Liver (tissue), 9 donors: ENCODE data around the gene MAGEA6. TPM values are rescaled to one million over a fixed set of nuclear protein-coding genes. Genes with fewer than 3 reads are reported as not detected.
"Not testable (repeated sequence)": the region's sequence is repeated elsewhere in the genome, so short reads cannot be mapped to it uniquely, and the experiment has no call there.

Source experiments
- DNase-seq: peaks from one replicate; pipeline ENCODE4 v3.0.0-alpha.2; 2017; ENCODE audit warnings: low spot score
- H3K27ac ChIP-seq, 2 donors: one replicate each; pipeline ENCODE4 v1.7.0; 2013; ENCODE audit warnings: inconsistent platforms in 2 of 2, low read length in 2 of 2, control low read depth in 1 of 2, low read depth in 1 of 2, mild to moderate bottlenecking in 1 of 2
- H3K27me3 ChIP-seq, 4 donors: one replicate each; pipeline versions ENCODE4 v1.6.1 to v1.7.0; 2013; ENCODE audit warnings: low read length in 3 of 4, inconsistent platforms in 1 of 4, mild to moderate bottlenecking in 1 of 4, moderate library complexity in 1 of 4; ENCODE audit not compliant: control insufficient read depth in 4 of 4, insufficient read depth in 4 of 4
- H3K36me3 ChIP-seq, 4 donors: one replicate each; pipeline versions ENCODE4 v1.6.1 to v1.7.0; 2013; ENCODE audit warnings: low read length in 3 of 4, mild to moderate bottlenecking in 3 of 4, low read depth in 1 of 4, moderate library complexity in 1 of 4; ENCODE audit not compliant: control insufficient read depth in 4 of 4, insufficient read depth in 3 of 4
- H3K4me1 ChIP-seq, 4 donors: one replicate each; pipeline versions ENCODE4 v1.6.1 to v1.7.0; 2013; ENCODE audit warnings: low read length in 3 of 4, mild to moderate bottlenecking in 3 of 4, moderate library complexity in 1 of 4; ENCODE audit not compliant: control insufficient read depth in 4 of 4, insufficient read depth in 4 of 4
- H3K4me3 ChIP-seq, 3 donors: one replicate each; pipeline versions ENCODE4 v1.6.1 to v1.7.0; 2013; ENCODE audit warnings: low read length in 3 of 3, control low read depth in 1 of 3, low read depth in 1 of 3, mild to moderate bottlenecking in 1 of 3
- H3K9ac ChIP-seq, 2 donors: one replicate each; pipeline ENCODE4 v1.7.0; 2013; ENCODE audit warnings: low read length in 2 of 2, mild to moderate bottlenecking in 2 of 2, moderate library complexity in 2 of 2, control low read depth in 1 of 2, low read depth in 1 of 2
- H3K9me3 ChIP-seq, 4 donors: one replicate each; pipeline versions ENCODE4 v1.6.1 to v1.7.0; 2013; ENCODE audit warnings: low read length in 3 of 4; ENCODE audit not compliant: control insufficient read depth in 4 of 4
- ATF3 ChIP-seq: IDR thresholded peaks from 2 replicates; pipeline ENCODE4 v1.6.1; 2016; ENCODE audit warnings: antibody characterized with exemption
- CTCF ChIP-seq: fragments of 150-350 bp; IDR thresholded peaks from 2 replicates; pipeline ENCODE4 v1.5.1; 2017; ENCODE audit warnings: improper control_type of control experiment, low read depth, low read length; ENCODE audit not compliant: missing input control
- EGR1 ChIP-seq, 2 donors: IDR thresholded peaks; 2 replicates each; pipeline ENCODE4 v1.6.1; 2016 to 2018; ENCODE audit warnings: antibody characterized with exemption in 2 of 2, low read depth in 2 of 2
- FOXA1 ChIP-seq: IDR thresholded peaks from 2 replicates; pipeline ENCODE4 v1.6.1; 2016; ENCODE audit warnings: antibody characterized with exemption
- FOXA2 ChIP-seq: IDR thresholded peaks from 2 replicates; pipeline ENCODE4 v1.6.1; 2016; ENCODE audit warnings: antibody characterized with exemption
- GABPA ChIP-seq, 2 donors: IDR thresholded peaks in 1 of 2; conservative IDR thresholded peaks in 1 of 2; 2 replicates each; pipeline ENCODE4 v1.6.1; 2016; ENCODE audit warnings: antibody characterized with exemption in 2 of 2, mild to moderate bottlenecking in 1 of 2, moderate library complexity in 1 of 2
- HNF4G ChIP-seq: IDR thresholded peaks from 2 replicates; pipeline ENCODE4 v1.6.1; 2016; ENCODE audit warnings: antibody characterized with exemption
- JUND ChIP-seq, 2 donors: IDR thresholded peaks; 2 replicates each; pipeline ENCODE4 v1.6.1; 2016; ENCODE audit warnings: antibody characterized with exemption in 2 of 2
- RAD21 ChIP-seq, 2 donors: IDR thresholded peaks; 2 replicates each; pipeline ENCODE4 v1.6.1; 2016; ENCODE audit warnings: antibody characterized with exemption in 2 of 2, mild to moderate bottlenecking in 2 of 2
- REST ChIP-seq: IDR thresholded peaks from 2 replicates; pipeline ENCODE4 v1.6.1; 2016; ENCODE audit warnings: antibody characterized with exemption, mild to moderate bottlenecking
- RXRA ChIP-seq, 2 donors: IDR thresholded peaks; 2 replicates each; pipeline ENCODE4 v1.6.1; 2017 to 2018; ENCODE audit warnings: antibody characterized with exemption in 2 of 2, mild to moderate bottlenecking in 1 of 2
- SP1 ChIP-seq: IDR thresholded peaks from 2 replicates; pipeline ENCODE4 v1.6.1; 2018; ENCODE audit warnings: antibody characterized with exemption, mild to moderate bottlenecking
- YY1 ChIP-seq: IDR thresholded peaks from 2 replicates; pipeline ENCODE4 v1.6.1; 2016; ENCODE audit warnings: antibody characterized with exemption, mild to moderate bottlenecking
- WGBS: extraction: QIAGEN DNeasy Blood & Tissue Kit; methylation state at CpG from one replicate; pipeline ENCODE4 v1.1.7; 2013; 5-methylcytosine and 5-hydroxymethylcytosine counted together
- polyA plus RNA-seq, 2 donors: library from polyadenylated mRNA; stranded (reverse) in 1 of 2; unstranded in 1 of 2; fragments of 200-250 nt in 1 of 2; fragments of >200 nt in 1 of 2; fragmentation: Nextera tagmentation in 1 of 2; extraction: Ambion mirVana in 1 of 2; gene quantifications; one replicate each; pipeline versions ENCODE4 v1.2.1 to v1.2.3, GENCODE V29; 2013 to 2015
- total RNA-seq, 2 donors: library from RNA; depleted of rRNA; stranded (reverse); fragments of >200 nt; gene quantifications; one replicate each; pipeline ENCODE4 v1.2.3, GENCODE V29; 2014
- donor health status: healthy.
- donor health status: healthy.
- donor health status: healthy.
- donor health status: healthy.
- donor health status: healthy.

MAGEA6 gene
- total and polyA plus RNA-seq, 4 donors = not detected

- H3K4me1 ChIP-seq, H3K36me3 ChIP-seq, H3K4me3 ChIP-seq: not testable (repeated sequence)
These were observed 15.5 kb downstream of the MAGEA6 start, which contains the start of gene MAGEA2 for GRCh38 chrX:152753686-152754650. TSS of gene MAGEA2 (minus strand) at chrX:152753842. CDS start at chrX:152751363, 2,479 bp downstream.

GRCh38 chrX:152738560-152738959 lies 30.9 kb downstream of the MAGEA6 start:
- Histone ChIP-seq H3K9me3 (no peaks in the 10 kb centered on the region), H3K27ac (no peak overlapping the region), H3K4me3 (no peak overlapping the region), H3K9ac (no peak overlapping the region), H3K27me3 (no peaks in the 10 kb centered on the region), H3K4me1 (no peaks in the 10 kb centered on the region), H3K36me3 (no peaks in the 10 kb centered on the region)
- TF ChIP-seq JUND (IDR thresholded peaks at IDR 0.05) (no peak), HNF4G (no peak), YY1 (no peak), RXRA (IDR thresholded peaks at IDR 0.05) (no peak), FOXA2 (no peak), SP1 (no peak), CTCF (no peak), EGR1 (IDR thresholded peaks at IDR 0.05; ENCODE audit: low read depth in 2 of 2) (no peak), FOXA1 (no peak), REST (no peak), ATF3 (no peak), GABPA (IDR thresholded peaks at IDR 0.05 in 1 of 2, conservative IDR thresholded peaks at IDR 0.05 in 1 of 2) (no peak), RAD21 (IDR thresholded peaks at IDR 0.05) (no peak)
- DNase-seq = no peak
- WGBS = 90% methylated on average over 5 of the region's 5 CpGs

More at GRCh38 chrX:152753686-152754650, 15.5 kb downstream of the MAGEA6 start, which contains the start of gene MAGEA2:
- not testable (repeated sequence) for H3K27me3 ChIP-seq, DNase-seq, H3K9ac ChIP-seq, H3K9me3 ChIP-seq, H3K27ac ChIP-seq
- WGBS = no CpG with 5 or more reads among the region's 35 CpGs

- H3K4me1 ChIP-seq, H3K4me3 ChIP-seq, H3K36me3 ChIP-seq, H3K27me3 ChIP-seq, H3K9ac ChIP-seq, DNase-seq, H3K9me3 ChIP-seq, H3K27ac ChIP-seq: not testable (repeated sequence)
- 84% methylated on average over 12 of the region's 12 CpGs for WGBS
These were observed 33.0 kb downstream of the MAGEA6 start for GRCh38 chrX:152736528-152736927.
